Muscle layer of colon (tissue), 2 donors: ENCODE measurements around the gene HTR4.

Experiments used
- H3K27ac ChIP-seq: one replicate; pipeline ENCODE4 v1.7.0; 2013; ENCODE audit warnings: low read depth, mild to moderate bottlenecking, low read length, moderate library complexity
- H3K27me3 ChIP-seq, 2 donors: one replicate each; pipeline ENCODE4 v1.7.0; 2013; ENCODE audit warnings: low read length in 2 of 2, mild to moderate bottlenecking in 2 of 2; ENCODE audit not compliant: insufficient read depth in 2 of 2, control insufficient read depth in 1 of 2
- H3K36me3 ChIP-seq: one replicate; pipeline ENCODE4 v1.7.0; 2013; ENCODE audit warnings: mild to moderate bottlenecking, low read length; ENCODE audit not compliant: insufficient read depth
- H3K4me1 ChIP-seq: one replicate; pipeline ENCODE4 v1.7.0; 2013; ENCODE audit warnings: mild to moderate bottlenecking, low read length; ENCODE audit not compliant: insufficient read depth
- H3K4me3 ChIP-seq, 2 donors: one replicate each; pipeline ENCODE4 v1.7.0; 2013; ENCODE audit warnings: low read length in 2 of 2, low read depth in 1 of 2, mild to moderate bottlenecking in 1 of 2, moderate library complexity in 1 of 2
- H3K9ac ChIP-seq: one replicate; pipeline ENCODE4 v1.7.0; 2013; ENCODE audit warnings: low read length
- H3K9me3 ChIP-seq: one replicate; pipeline ENCODE4 v1.7.0; 2013; ENCODE audit warnings: mild to moderate bottlenecking, low read length
- donor health status: abdominal sarcoma.
- donor health status: Adenocarcinoma of cecum.

Gene HTR4

DNA sequence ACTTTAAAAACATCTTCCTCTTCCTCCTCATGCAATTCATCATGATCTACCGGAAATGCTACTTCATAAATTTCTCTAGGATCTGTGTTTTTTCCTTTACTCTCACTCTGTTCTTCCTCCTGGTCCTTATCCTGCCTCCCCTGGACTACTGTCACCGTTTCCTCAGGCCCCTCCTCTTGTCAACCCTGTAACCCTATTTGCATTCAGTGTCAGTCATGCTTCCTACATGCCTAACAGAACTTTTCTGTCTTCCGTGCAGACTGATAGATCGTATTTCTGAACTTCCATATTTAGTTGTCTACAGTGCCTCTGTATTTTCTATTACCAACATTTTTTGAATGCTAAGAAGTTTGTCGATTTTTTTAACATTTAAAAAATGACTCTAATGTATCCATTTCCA lies 27.3 kb downstream of the HTR4 start:
- Histone ChIP-seq H3K36me3 (no peaks in the 10 kb centered on the region), H3K27ac (no peak overlapping the region), H3K27me3 (no peaks in the 10 kb centered on the region), H3K4me1 (peaks cover 10% of the 10 kb centered on the region), H3K9me3 (no peaks in the 10 kb centered on the region), H3K9ac (no peak overlapping the region), H3K4me3 (no peak overlapping the region)

DNA sequence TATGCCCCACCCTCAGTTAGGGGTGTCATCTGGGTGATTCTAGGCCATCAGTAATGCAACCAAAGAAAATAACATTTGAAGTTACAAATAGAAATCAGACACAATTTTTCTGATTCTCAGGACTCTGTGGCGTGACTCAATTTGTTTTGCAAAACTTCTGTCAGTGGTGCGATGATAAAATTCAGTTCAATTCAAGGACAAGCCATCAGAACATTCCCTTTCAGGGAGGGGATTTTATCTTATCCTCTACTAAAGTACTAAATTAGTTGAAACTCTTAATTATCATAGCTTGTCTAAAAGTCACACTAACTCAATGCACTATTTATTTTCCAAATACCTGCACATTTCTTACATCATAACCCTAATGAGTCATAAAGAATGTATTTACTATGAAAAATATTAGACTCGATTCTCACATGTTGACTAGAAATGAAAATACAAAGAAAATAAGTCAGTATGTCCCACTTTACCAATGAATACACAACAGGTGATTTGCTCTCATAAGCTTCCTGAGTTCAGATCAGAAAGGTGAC lies 28.2 kb downstream of the HTR4 start:
- no peak overlapping the region for H3K4me3 ChIP-seq
- peaks cover 10% of the 10 kb centered on the region for H3K4me1 ChIP-seq

DNA sequence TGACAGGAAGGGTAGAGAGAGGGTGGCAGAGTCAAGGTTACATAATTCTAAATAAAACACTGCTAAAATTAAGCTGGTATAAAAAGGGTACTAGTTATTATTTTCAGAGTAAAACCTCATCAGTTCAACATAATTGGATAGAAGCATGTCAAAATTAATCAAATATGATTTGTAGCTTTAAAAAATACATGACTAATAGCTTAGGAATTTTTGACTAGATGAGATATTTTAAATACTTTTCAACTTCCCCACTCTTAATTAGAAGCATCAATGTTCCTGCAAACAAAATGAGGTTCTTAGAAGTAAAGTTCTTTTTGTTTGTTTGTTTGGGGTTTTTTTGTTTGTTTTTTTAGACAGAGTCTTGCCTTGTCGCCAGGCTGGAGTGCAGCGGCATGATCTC lies 29.1 kb downstream of the HTR4 start:
- no peak overlapping the region for H3K9ac ChIP-seq
- no peaks in the 10 kb centered on the region for H3K36me3 ChIP-seq
- no peak overlapping the region for H3K4me3 ChIP-seq
- peaks cover 10% of the 10 kb centered on the region for H3K4me1 ChIP-seq
- no peaks in the 10 kb centered on the region for H3K9me3 ChIP-seq
- no peaks in the 10 kb centered on the region for H3K27me3 ChIP-seq
- no peak overlapping the region for H3K27ac ChIP-seq

More for the DNA sequence above, 28.2 kb downstream of the HTR4 start:
- Histone ChIP-seq H3K27me3 (no peaks in the 10 kb centered on the region), H3K9me3 (no peaks in the 10 kb centered on the region), H3K27ac (no peak overlapping the region), H3K9ac (no peak overlapping the region), H3K36me3 (no peaks in the 10 kb centered on the region)

DNA sequence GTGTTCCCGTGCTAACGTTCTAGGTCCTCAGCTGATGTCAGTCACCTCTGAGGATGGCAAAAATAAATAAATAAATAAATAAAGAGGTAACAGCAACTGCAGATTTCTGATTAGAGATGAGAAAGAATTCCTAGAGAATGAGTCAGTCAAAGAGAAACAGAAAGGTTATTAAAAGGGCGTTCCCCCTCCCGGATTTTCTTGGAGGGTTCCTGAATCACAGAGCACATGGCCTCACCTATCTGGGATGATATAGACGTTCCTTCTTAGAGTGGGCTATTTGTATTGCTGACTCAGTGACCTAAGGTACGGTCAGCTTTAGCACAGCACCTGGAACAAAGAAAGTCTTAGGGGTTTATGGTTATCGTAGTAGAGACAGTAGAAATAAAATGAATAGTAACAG lies 30.6 kb downstream of the HTR4 start:
- H3K27ac ChIP-seq, result no peak overlapping the region
- H3K4me3 ChIP-seq, result no peak overlapping the region
- H3K9me3 ChIP-seq, result no peaks in the 10 kb centered on the region
- H3K4me1 ChIP-seq, result no peaks in the 10 kb centered on the region
- no peak overlapping the region for H3K9ac ChIP-seq
- H3K27me3 ChIP-seq, result no peaks in the 10 kb centered on the region
- no peaks in the 10 kb centered on the region for H3K36me3 ChIP-seq

DNA sequence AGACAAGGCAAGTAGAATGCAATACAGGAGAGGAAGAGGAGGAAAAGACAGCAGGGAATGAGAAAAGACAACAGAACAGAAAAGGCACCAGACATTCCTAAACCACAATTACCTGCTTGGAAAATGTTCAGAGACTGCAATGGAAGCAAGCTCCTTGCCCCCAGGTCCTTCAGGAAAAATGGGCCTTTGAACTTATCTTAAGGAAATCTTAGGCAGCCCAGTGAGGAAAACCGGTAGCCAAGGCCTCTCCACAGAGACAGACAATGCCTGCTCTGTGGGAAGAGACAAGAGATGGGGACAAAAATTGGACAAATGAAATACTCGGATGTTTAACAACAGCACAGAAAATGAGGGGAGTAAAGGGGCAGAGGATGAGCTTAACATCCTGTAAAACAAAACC lies 31.2 kb downstream of the HTR4 start:
- no peaks in the 10 kb centered on the region for H3K9me3 ChIP-seq
- no peak overlapping the region for H3K4me3 ChIP-seq
- no peaks in the 10 kb centered on the region for H3K36me3 ChIP-seq
- no peaks in the 10 kb centered on the region for H3K27me3 ChIP-seq
- H3K27ac ChIP-seq, result no peak overlapping the region
- H3K9ac ChIP-seq, result no peak overlapping the region
- H3K4me1 ChIP-seq, result no peaks in the 10 kb centered on the region

DNA sequence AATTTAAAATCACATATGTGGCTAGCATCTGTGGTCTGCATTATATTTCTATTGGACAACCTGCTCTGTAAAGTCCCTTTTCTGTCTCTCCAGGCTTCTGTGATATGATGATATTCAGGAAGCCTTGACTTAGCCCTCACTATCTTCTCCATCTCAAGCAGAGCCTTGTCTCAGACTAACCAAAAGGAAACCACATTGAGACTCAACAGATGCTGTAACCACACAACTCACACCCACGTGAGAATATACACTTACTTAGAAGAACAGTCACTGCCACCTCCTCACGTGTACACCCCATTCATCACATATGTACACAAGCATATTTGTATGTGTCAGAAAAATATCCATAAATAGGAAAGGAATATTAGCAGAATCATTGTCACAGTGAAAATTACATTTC lies 33.6 kb downstream of the HTR4 start:
- Histone ChIP-seq H3K4me1 (peaks cover 4% of the 10 kb centered on the region), H3K27me3 (no peaks in the 10 kb centered on the region), H3K9ac (no peak overlapping the region), H3K27ac (no peak overlapping the region), H3K4me3 (no peak overlapping the region), H3K36me3 (no peaks in the 10 kb centered on the region), H3K9me3 (no peaks in the 10 kb centered on the region)

DNA sequence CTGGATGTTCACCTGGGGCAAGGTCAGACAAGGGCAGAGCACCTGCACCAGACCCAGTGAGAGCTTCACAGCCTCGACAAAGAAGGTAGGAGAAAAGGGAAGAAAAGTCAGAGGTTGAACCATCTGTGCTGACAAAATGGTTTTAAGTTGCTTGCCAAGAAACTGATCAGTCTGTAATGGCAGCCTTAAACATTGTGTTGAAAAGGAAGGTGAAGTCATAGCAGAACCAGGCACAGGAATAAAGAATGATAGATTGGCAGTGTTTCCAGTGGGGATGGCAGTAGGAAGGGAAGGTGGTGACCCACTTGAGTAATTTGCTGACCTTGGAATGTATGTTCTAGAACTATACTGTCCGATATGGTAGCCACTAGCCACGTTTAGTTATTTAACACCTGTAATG lies 34.2 kb downstream of the HTR4 start:
- Histone ChIP-seq H3K27me3 (no peaks in the 10 kb centered on the region), H3K4me3 (no peak overlapping the region), H3K36me3 (no peaks in the 10 kb centered on the region), H3K4me1 (peaks cover 4% of the 10 kb centered on the region), H3K27ac (no peak overlapping the region), H3K9ac (no peak overlapping the region), H3K9me3 (no peaks in the 10 kb centered on the region)

DNA sequence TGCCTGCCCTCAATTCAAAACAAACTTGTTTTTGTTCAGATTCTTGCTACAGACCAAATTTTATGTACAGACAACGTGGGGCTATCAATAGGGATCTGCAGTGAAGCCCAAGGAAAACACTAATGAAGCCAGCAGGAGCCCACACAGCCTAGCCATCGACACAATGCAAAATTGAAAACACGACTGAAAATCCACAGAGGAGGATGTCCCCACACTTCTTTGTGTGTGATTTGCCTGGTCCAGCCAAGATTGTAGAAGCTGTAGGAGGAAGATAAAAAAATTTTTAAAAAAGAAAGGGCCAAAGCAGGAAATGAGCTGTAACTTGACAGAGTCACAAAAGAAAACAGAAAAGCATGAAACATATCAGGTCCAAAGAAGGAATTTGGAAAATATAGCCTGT lies 34.8 kb downstream of the HTR4 start:
- Histone ChIP-seq H3K36me3 (no peaks in the 10 kb centered on the region), H3K9me3 (no peaks in the 10 kb centered on the region), H3K4me1 (peaks cover 4% of the 10 kb centered on the region), H3K27ac (no peak overlapping the region), H3K9ac (no peak overlapping the region), H3K27me3 (no peaks in the 10 kb centered on the region), H3K4me3 (no peak overlapping the region)

DNA sequence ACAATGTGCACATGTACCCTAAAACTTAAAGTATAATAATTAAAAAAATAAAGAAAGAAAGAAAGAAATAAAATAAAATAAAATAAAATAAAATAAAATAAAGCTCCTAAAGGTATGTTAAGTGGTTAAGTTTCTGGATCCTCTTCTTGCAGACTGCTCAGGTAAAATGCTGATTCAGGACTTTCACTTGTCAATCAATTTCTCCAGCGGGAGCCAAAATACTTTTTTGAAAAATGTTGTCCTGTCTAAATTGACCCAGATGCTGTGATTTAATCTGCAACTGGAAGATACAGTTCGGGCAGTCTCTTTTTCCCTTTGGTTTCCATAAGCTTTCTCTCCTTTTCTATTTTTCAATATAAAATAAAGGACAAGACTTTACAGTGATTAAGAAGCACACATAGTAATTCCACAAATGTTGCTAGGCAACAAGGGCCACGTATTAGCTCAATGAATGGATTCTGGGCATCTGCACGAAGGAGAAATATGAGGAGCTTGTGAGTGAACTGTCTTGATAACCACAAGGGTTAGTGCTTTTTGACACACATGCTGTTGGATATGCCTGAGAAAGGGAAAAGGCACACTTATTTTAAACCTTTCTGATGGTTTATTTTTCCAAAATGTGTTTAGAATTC lies 38.6 kb downstream of the HTR4 start:
- Histone ChIP-seq H3K9ac (no peak overlapping the region), H3K27me3 (no peaks in the 10 kb centered on the region), H3K4me1 (peaks cover 4% of the 10 kb centered on the region), H3K9me3 (no peaks in the 10 kb centered on the region), H3K4me3 (no peak overlapping the region), H3K27ac (no peak overlapping the region), H3K36me3 (no peaks in the 10 kb centered on the region)

DNA sequence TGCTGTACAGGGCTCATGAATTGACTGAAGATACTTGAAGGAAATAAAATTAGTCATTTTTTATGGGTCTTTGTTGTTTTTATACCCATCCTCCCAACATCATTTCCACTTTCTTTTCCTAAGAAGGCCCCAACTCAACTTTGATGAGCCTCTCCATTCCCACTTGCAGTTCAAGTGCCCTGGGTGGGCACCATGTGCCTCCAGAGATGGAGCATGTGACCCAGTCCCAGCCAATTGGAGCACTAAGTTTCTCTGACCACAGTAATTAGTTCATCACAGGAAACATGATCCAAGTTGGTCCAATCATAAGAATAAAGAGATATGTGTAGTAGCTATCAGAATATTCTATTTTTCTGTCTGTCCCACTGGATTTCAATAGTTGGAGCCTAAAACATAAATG lies 46.9 kb downstream of the HTR4 start:
- Histone ChIP-seq H3K9ac (no peak overlapping the region), H3K36me3 (no peaks in the 10 kb centered on the region), H3K9me3 (no peaks in the 10 kb centered on the region), H3K4me3 (no peak overlapping the region), H3K4me1 (no peaks in the 10 kb centered on the region), H3K27ac (no peak overlapping the region), H3K27me3 (no peaks in the 10 kb centered on the region)

DNA sequence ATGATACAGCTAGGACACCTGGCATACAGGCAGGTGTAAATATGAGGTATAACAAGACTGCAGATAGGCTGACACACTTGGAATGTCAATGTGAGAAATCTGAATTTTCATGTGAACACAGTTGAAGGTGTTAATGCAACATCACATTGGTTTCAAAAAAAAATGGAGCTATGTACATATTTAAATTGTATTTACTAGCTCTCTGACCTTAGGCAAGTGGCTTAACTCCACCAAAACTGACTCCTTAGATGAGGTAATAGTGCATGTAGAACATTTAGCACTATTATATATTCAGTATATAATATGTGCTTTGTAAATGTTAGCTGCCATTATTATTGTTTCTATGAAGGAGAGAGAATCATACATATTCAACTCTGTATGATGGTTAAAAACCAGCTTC lies 48.0 kb downstream of the HTR4 start:
- Histone ChIP-seq H3K27me3 (no peaks in the 10 kb centered on the region), H3K9ac (no peak overlapping the region), H3K27ac (no peak overlapping the region), H3K4me1 (no peaks in the 10 kb centered on the region), H3K36me3 (no peaks in the 10 kb centered on the region), H3K4me3 (no peak overlapping the region), H3K9me3 (no peaks in the 10 kb centered on the region)

DNA sequence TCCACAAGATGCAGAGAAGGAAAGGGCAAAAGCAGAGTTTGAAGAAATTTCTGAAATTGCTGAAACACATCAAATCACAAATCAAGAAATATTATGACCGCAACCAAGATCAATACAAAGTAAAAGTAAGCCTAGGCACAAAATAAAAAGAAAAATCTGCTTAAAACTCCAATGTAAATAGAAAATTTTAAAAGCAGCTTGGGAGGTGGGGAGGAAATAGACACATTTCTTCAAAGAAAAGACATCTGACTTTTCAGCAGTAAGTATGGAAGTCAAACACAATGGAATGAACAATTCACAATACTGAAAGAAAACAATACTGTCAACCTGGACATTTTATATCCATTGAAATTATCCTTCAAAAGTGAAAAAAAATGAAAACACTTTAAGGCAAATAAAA lies 55.1 kb downstream of the HTR4 start:
- no peak overlapping the region for H3K9ac ChIP-seq
- peaks cover 17% of the 10 kb centered on the region for H3K4me1 ChIP-seq
- no peaks in the 10 kb centered on the region for H3K27me3 ChIP-seq
- no peaks in the 10 kb centered on the region for H3K36me3 ChIP-seq
- H3K9me3 ChIP-seq, result no peaks in the 10 kb centered on the region
- no peak overlapping the region for H3K4me3 ChIP-seq
- no peak overlapping the region for H3K27ac ChIP-seq
